ENCODE measurements around the gene SDK1.

The SDK1 gene

DNA sequence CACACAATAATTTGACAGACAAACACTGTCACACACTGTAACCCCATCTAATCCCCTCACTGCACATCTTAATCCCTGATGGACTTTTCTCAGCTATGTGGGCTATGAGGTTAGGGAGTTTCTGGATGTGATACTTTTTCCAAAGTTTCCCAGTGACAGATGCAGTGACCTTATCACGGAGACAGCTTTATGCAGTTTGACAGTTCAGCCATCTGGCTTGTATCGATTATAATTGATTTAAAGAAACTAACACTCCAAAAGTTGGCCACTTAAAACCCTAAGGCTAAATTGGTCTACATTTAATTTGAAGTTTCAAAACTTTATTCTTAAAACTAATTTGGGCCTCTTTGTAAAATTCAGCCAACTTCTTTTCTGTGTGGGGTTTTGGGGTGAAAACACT, 196.7 kb downstream of the SDK1 start:
- no peak for DNase-seq (ENCODE audit: low read depth)
- TF ChIP-seq, protein P1, sequence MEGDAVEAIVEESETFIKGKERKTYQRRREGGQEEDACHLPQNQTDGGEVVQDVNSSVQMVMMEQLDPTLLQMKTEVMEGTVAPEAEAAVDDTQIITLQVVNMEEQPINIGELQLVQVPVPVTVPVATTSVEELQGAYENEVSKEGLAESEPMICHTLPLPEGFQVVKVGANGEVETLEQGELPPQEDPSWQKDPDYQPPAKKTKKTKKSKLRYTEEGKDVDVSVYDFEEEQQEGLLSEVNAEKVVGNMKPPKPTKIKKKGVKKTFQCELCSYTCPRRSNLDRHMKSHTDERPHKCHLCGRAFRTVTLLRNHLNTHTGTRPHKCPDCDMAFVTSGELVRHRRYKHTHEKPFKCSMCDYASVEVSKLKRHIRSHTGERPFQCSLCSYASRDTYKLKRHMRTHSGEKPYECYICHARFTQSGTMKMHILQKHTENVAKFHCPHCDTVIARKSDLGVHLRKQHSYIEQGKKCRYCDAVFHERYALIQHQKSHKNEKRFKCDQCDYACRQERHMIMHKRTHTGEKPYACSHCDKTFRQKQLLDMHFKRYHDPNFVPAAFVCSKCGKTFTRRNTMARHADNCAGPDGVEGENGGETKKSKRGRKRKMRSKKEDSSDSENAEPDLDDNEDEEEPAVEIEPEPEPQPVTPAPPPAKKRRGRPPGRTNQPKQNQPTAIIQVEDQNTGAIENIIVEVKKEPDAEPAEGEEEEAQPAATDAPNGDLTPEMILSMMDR (IDR thresholded peaks at IDR 0.05; ENCODE audit: insufficient read depth, low read depth, low read length, missing control alignments) = no peak
- H3K4me3 ChIP-seq (ENCODE audit: low read depth, low read length) = no peak overlapping the region

DNA sequence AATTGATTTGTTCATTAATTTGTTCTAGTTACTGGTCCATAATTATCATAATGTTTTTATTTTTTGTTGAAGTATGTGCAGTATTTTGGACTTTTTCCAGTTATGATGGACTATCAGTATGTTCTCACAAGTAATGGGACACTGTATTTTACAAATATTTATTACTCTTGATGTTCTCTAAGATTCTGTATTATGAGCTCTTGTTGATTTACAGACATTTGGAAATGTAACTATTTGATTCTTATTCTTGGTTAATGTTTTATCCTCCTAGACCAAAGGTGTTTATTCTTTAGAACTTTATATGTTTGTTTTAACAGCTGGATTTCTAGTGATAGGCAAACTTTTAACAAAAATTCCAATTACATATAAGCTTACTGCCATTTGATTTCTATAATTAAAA, 200.6 kb downstream of the SDK1 start:
- DNase-seq (ENCODE audit: low read depth) = no peak
- TF ChIP-seq, protein P1 (IDR thresholded peaks at IDR 0.05; ENCODE audit: insufficient read depth, low read depth, low read length, missing control alignments) = no peak

DNA sequence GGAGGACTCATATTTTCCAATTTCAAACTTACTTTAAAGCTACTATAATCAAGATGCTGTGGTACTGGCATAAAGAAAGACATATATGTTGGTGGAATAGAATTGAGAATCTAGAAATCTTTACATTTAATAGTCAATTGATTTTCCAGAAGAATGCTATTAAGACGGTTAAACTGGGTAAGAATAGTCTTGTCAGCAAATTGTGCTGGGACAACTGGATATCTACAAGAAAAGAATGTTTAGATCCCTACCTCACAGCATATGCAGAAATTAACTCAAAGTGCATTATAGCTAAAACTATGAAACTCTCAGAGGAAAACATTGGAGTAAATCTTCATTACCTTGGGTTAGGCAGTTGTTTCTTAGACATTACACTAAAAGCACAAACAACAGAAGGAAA, 203.3 kb downstream of the SDK1 start:
- TF ChIP-seq, protein P1 (IDR thresholded peaks at IDR 0.05; ENCODE audit: insufficient read depth, low read depth, low read length, missing control alignments) = no peak
- H3K4me3 ChIP-seq (ENCODE audit: low read depth, low read length) = no peak overlapping the region
- no peak for DNase-seq (ENCODE audit: low read depth)

More for the DNA sequence above, 200.6 kb downstream of the SDK1 start:
- H3K4me3 ChIP-seq (ENCODE audit: low read depth, low read length) = no peak overlapping the region

DNA sequence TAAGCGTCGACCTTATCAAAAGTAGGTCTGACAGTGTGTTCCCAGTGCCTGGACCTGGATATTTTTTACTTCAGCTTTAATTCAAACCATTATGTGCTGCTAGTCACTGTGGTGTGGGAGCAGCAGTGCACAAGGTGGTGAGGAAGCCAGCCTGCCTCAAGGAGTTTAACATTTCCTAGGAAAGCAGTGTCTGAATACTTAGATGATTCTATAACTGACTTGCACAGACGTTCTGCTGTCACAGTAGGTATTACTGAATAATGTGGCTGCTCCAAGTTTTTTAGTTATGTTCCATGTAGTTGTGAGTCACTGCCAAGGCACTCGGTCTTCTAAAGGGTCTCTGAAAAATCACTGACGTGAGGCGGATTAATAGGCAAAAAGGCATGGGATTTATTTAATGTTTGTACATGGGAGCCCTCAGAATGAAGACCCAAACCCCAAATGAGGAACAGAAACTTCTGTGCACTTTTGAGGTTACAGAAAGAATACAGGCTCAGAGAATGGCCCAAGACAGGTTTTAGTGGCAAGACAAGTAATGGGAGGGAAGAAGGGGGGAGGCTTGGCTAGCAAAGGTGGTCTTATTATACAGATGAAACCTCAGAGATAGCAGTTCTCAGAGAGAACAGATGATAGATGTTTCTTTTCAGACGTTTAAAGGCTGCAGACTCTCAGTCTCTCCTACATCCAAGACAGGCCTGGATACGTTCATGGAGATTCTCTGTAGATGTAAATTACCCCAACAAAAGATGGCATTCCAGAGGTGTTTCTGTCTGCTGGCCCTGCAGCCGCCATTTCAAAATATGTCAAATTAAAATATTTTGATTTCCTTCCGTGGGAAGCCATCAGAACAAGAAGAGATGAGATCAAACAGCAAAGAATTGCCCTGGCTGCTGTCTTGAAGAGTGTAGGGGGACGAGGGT, 209.3 kb downstream of the SDK1 start:
- peak; percentile 2 for DNase-seq (ENCODE audit: low read depth)
- H3K4me3 ChIP-seq (ENCODE audit: low read depth, low read length) = no peak overlapping the region
- TF ChIP-seq, protein P1 (IDR thresholded peaks at IDR 0.05; ENCODE audit: insufficient read depth, low read depth, low read length, missing control alignments) = no peak

DNA sequence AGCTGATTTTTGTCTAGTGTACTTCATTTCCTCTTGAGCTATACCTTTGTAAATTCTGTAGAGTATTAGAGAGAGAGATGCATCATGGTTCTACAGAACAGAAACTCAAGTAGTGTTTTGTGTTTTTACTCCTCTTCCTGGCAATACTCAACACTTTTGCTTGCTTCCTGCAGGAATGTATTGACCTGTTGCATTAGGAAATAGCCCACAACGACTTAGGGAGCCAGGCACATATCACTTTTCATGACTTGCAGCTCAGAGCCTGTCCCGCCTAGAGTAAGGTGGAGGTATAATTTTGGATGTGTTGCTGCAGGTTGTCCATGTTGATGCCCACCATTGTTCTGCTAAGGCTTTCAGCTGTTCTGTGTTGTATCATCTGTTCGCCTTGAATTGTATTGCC, 216.3 kb downstream of the SDK1 start:
- DNase-seq (ENCODE audit: low read depth) = no peak
- TF ChIP-seq, protein P1 (IDR thresholded peaks at IDR 0.05; ENCODE audit: insufficient read depth, low read depth, low read length, missing control alignments) = no peak
- H3K4me3 ChIP-seq (ENCODE audit: low read depth, low read length) = no peak overlapping the region

DNA sequence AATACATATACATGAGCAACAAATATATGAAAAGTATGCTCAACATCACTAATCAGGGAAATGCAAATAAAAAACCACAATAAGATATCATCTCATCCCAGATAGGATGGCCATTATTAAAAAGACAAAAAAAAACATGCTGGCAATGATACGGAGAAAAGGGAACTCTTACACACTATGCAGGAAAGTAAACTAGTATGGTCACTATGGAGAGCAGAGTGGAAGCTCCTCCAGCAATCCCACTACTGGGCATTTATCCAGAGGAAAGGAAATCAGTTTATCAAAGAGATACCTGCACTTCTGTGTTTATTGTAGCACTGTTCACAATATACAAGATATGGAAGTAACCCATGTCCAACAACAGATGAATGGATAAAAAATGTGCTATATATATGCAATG, 217.5 kb downstream of the SDK1 start:
- TF ChIP-seq, protein P1 (IDR thresholded peaks at IDR 0.05; ENCODE audit: insufficient read depth, low read depth, low read length, missing control alignments) = no peak
- DNase-seq (ENCODE audit: low read depth) = no peak
- no peak overlapping the region for H3K4me3 ChIP-seq (ENCODE audit: low read depth, low read length)
